CD4-positive, alpha-beta T cell treated with Interleukin-10 for 1 hour (primary cell): ENCODE measurements around the gene H2AZ2.
A peak's percentile ranks its signal among the peaks of the same experiment; 100 is the strongest.
"Not testable (repeated sequence)": the region's sequence is repeated elsewhere in the genome, so short reads cannot be mapped to it uniquely, and the experiment has no call there.

Experiments used
- DNase-seq: peaks from one replicate; pipeline ENCODE4 v3.0.0-alpha.2; 2020

The H2AZ2 gene

GRCh38 chr7:44847920-44848634, at the start of gene H2AZ2:
TSS of gene H2AZ2 (minus strand) at chr7:44848087. CDS start at chr7:44847971, 116 bp downstream.
- DNase-seq = peak; percentile 100

GRCh38 chr7:44897309-44897708, 49.4 kb upstream of the H2AZ2 start:
- DNase-seq = no peak

GRCh38 chr7:44894888-44895580, 47.1 kb upstream of the H2AZ2 start:
- DNase-seq = no peak

GRCh38 chr7:44893710-44894234, 45.9 kb upstream of the H2AZ2 start:
- no peak for DNase-seq

- DNase-seq = no peak
Measured at GRCh38 chr7:44891791-44892190, 43.9 kb upstream of the H2AZ2 start.

GRCh38 chr7:44891372-44891771, 43.5 kb upstream of the H2AZ2 start:
- DNase-seq = peak; percentile 67

- DNase-seq = no peak
Measured at GRCh38 chr7:44889086-44889781, 41.3 kb upstream of the H2AZ2 start.

DNA sequence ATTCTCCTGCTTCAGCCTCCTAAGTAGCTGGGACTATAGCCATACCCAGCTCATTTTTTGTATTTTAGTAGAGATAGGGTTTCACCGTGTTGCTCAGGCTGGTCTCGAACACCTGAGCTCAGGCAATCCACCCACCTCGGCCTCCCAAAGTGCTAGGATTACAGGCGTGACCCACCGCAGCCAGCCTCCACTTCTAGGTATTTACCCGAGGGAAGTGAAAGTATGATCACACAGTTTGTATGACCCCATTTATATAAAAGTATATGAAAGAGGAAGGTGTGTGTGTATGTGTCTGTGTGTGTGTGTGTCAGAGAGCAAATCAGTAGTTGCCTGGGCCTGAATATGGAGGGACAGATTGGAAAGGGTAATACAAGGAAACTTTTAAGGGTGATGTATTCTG, 39.4 kb upstream of the H2AZ2 start:
- DNase-seq = no peak

DNA sequence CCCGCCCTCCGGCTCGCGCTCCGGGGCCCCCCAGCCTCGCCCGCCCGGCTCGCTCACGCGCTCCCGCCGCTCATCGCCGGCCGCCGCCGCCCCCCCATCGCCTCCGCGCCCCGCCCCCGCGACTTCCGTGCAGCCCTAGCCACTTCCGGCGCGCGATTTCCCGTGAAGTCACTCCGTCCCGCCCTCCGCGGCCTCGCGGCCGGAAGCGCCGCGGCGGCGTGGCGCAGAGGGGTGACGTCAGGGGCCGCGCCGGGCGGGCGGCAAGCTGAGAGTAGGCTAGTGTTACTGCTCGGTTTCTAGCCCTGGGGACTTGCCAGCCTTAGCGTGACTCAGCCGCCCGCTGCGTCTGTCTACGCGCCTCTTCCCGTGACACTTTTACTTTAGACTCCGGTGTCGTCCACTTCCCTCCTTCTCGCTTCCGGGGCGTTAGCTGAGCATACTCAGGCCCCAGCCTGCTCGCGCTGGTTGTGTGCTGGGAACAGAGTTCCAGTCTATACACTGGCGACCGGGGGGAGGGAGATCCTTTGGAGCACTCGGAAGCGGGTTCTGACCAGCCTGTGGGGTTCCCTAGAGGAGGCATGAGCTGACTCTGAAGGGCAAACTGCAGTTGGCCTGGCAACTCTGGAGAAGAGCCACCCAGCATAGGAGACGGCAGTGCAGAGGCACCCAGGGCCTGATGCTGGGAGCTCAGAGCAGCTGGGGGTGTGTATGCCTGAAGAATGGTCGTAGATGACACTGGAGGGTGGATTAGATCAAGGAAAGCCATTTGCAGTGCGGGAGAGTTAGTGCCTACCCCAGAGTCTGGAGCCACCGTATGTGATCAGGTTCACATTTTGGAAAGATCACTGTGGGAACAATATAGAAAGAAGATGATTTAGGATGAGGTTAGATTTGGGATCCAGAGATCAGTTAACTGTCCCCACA, 37.8 kb upstream of the H2AZ2 start, which contains the start of gene PURB:
TSS of gene PURB (minus strand) at position 137 of the 924 bp plus-strand sequence. CDS start 182 bp downstream, outside the sequence.
- DNase-seq = peak; percentile 97

GRCh38 chr7:44884621-44885393, 36.9 kb upstream of the H2AZ2 start:
- peak; percentile 57 for DNase-seq

DNA sequence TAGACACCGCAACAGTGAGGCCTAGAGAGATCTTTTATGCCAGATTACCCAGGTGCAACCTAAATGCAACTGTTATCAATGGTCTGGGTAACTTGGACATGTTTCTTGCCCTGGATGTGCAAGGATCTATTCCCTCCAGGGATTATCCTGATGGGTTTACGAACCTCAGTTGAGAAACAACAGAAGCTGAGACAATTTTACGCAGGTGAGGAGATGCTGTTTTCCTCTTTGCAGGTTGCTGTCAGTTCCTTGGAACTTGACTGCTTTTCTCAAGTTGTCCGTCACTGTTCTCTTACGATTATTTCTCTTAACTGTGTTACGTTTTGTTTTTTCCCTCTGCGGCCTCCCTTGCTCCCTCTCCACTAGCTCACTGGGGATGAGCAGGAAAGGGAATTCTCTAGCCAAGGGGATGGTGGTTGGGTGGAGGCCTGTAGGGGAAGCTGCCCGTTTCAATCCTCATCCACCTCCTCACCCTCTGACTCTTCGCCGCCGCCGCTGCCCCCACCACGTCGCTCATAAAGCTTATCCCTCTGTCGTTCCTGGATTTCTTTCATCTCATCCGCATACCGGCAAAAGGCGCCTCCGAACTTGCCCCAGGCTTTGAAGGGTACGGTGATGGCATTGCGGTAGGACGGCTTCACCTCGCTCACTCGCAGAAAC, 36.2 kb upstream of the H2AZ2 start:
- DNase-seq = no peak

GRCh38 chr7:44882899-44883298, 35.0 kb upstream of the H2AZ2 start:
- DNase-seq = no peak

DNA sequence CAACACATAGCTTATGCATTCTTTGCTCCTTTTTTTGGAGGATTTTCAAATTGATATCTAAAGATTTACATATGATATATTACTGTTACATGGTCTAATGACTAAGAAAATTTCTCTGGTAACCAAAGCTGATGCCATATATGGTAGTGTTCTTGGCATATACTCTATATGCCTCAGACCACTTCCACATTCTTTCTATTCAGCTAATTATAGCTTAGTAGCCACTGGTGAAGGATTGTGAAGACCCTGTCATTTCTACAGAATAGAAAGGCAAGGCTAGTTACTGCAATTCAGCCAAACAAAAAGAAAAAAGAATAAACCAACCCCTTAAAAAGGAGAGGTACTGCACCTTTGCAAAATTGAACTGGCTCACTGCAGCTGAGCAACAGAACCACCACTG, 33.7 kb upstream of the H2AZ2 start:
- DNase-seq = no peak

DNA sequence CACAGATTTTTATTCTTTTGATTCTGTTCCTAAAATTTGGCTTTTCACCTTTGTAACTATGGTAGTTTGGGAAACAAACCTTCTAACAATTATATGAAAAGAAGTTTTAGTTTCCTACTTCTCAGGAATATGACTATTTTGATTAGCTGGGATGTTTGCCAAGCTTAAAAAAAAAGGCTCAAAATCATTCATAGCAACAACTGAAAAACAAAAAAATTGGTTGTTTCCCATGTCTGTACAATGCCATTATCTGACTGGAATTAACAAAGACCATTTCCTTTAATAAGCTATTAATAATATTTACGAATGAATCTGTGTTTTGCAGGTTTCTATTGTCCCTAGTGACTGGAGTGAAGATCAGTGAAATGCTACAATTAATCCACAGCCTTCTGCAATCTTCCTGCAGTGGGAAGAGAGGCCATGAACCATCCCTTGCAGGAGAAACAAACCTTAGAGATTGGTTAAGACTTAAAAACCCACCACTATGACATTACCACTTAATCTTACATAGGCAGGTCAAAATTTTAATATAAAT, 33.2 kb upstream of the H2AZ2 start:
- no peak for DNase-seq

GRCh38 chr7:44880317-44881018, 32.6 kb upstream of the H2AZ2 start:
- no peak for DNase-seq

DNA sequence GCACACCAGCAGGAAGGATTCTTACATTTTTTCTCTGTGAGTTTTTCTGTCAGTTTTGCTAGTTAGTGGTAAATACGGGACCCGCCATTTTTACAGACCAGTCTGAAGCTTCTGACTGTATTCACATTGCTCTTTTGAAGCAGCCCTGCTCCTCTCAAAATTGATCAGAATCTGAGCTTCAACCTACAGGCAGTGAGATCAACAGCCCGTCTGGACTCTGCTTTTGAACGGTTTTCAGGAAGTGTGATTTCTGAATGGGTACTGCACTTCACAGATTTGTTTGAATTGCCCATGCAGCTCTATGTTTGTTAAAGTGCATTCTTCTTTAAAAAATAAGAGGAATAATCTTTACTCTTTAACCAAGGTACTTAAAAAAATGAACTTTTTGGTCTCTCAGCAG, 28.5 kb upstream of the H2AZ2 start:
- no peak for DNase-seq

- no peak for DNase-seq
Measured at GRCh38 chr7:44875241-44875640, 27.4 kb upstream of the H2AZ2 start.

DNA sequence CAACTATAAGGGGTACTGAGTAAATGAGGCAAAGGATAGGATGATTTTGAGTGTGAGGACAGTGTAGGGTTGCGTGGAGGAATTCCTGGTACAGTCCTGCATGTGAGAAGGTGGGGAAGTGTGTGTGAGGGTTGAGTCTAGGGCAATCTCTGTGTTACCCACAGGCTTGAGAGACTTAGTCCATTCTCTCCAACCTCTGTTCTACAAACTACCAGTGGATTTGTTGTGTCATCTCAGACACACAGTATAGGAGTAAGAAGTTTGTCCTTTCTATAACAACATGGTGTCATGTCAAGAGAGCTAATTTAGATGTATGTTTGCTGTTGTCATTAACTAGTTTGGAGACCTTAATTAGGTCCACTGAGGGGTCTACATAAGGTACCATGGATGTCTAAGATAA, 24.9 kb upstream of the H2AZ2 start:
- DNase-seq = no peak

DNA sequence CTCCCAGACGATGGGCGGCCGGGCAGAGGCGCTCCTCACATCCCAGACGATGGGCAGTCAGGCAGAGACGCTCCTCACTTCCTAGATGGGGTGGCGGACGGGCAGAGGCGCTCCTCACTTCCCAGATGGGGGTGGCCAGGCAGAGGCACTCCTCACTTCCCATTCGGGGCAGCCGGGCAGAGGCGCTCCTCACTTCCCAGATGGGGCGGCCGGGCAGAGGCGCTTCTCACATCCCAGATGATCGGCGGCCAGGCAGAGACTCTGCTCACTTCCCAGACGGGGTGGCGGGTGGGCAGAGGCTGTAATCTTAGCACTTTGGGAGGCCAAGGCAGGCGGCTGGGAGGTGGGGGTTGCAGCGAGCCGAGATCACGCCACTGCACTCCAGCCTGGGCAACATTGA, 24.0 kb upstream of the H2AZ2 start:
- DNase-seq = not testable (repeated sequence)

DNA sequence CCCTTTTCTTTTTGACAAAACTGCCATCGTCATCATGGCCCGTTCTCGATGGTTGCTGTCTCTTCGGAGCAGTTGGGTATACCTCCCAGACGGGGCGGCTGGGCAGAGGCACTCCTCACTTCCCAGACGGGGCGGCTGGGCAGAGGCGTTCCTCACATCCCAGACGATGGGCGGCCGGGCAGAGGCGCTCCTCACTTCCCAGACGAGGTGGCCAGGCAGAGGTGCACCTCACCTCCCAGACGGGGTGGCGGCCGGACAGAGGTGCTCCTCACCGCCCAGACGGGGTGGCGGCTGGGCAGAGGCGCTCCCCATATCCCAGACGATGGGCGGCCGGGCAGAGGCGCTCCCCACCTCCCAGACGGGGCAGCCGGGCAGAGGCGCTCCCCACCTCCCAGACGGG, 22.9 kb upstream of the H2AZ2 start:
- not testable (repeated sequence) for DNase-seq
